ENCODE results near the gene SUN3. TPM values are rescaled to one million over a fixed set of nuclear protein-coding genes. Genes with fewer than 3 reads are reported as not detected.

Gene SUN3
- polyA plus RNA-seq, 1 donor from 2014 or later: not detected

DNA sequence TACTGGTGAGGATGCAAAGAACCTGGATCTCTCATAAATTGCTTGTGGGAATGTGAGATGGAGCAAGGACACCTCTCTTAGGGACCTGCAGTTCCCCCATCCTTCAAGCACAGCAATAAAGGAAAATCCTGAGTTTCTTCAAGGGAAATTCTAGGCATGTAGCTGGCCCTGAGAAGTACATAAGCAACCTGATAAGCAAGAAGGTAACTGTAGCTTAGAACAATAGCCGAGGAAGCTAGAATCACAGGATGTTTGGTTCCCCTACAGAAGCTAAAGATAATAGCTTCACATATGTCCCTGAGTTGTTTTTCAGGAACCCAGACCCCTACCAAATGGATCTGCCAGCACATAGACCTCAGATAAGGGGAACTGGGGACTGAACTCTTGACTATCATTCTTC is 48.5 kb upstream of the SUN3 start:
- Histone ChIP-seq H3K27ac (ENCODE audit: low read length) (no peak overlapping the region), H3K36me3 (ENCODE audit: insufficient read depth, low read length) (no peaks in the 10 kb centered on the region)

DNA sequence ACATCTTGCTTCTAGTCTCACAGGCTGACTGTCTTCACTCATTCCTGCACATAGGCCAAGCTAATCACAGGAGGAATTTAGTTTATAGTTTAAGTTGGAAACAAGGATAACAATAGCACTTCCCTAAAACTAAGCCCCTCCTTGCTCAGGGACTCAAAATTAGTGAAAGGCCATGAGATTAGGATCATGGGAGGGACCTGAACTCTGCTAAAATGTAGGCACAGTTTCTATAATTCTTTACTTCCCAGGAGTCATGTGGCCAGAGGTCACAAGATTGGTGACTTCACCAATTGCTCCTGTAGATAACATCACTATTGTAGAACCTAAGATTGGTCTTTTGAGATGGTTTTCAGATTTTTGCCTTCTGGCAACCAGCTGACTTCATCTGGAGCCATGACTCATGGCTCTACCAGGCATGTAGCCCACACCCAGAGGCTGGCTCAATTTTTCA is 45.3 kb upstream of the SUN3 start:
- H3K9ac ChIP-seq (ENCODE audit: low read length): no peak overlapping the region
- TF ChIP-seq, protein P1, sequence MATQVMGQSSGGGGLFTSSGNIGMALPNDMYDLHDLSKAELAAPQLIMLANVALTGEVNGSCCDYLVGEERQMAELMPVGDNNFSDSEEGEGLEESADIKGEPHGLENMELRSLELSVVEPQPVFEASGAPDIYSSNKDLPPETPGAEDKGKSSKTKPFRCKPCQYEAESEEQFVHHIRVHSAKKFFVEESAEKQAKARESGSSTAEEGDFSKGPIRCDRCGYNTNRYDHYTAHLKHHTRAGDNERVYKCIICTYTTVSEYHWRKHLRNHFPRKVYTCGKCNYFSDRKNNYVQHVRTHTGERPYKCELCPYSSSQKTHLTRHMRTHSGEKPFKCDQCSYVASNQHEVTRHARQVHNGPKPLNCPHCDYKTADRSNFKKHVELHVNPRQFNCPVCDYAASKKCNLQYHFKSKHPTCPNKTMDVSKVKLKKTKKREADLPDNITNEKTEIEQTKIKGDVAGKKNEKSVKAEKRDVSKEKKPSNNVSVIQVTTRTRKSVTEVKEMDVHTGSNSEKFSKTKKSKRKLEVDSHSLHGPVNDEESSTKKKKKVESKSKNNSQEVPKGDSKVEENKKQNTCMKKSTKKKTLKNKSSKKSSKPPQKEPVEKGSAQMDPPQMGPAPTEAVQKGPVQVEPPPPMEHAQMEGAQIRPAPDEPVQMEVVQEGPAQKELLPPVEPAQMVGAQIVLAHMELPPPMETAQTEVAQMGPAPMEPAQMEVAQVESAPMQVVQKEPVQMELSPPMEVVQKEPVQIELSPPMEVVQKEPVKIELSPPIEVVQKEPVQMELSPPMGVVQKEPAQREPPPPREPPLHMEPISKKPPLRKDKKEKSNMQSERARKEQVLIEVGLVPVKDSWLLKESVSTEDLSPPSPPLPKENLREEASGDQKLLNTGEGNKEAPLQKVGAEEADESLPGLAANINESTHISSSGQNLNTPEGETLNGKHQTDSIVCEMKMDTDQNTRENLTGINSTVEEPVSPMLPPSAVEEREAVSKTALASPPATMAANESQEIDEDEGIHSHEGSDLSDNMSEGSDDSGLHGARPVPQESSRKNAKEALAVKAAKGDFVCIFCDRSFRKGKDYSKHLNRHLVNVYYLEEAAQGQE (IDR thresholded peaks at IDR 0.05; ENCODE audit: borderline replicate concordance): no peak
- TF ChIP-seq EZH2 (IDR thresholded peaks at IDR 0.05; ENCODE audit: borderline replicate concordance, insufficient read depth, low read length, poor library complexity, severe bottlenecking): no peak
- no peak for TF ChIP-seq EP300 (conservative IDR thresholded peaks at IDR 0.05; ENCODE audit: poor library complexity, severe bottlenecking)
- no peak for TF ChIP-seq MXI1 (conservative IDR thresholded peaks at IDR 0.05; ENCODE audit: poor library complexity, severe bottlenecking)
- TF ChIP-seq SMC3 (conservative IDR thresholded peaks at IDR 0.05; ENCODE audit: poor library complexity): no peak
- TF ChIP-seq, protein P2, sequence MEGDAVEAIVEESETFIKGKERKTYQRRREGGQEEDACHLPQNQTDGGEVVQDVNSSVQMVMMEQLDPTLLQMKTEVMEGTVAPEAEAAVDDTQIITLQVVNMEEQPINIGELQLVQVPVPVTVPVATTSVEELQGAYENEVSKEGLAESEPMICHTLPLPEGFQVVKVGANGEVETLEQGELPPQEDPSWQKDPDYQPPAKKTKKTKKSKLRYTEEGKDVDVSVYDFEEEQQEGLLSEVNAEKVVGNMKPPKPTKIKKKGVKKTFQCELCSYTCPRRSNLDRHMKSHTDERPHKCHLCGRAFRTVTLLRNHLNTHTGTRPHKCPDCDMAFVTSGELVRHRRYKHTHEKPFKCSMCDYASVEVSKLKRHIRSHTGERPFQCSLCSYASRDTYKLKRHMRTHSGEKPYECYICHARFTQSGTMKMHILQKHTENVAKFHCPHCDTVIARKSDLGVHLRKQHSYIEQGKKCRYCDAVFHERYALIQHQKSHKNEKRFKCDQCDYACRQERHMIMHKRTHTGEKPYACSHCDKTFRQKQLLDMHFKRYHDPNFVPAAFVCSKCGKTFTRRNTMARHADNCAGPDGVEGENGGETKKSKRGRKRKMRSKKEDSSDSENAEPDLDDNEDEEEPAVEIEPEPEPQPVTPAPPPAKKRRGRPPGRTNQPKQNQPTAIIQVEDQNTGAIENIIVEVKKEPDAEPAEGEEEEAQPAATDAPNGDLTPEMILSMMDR (IDR thresholded peaks at IDR 0.05; ENCODE audit: poor library complexity, severe bottlenecking): no peak
- TF ChIP-seq RAD21 (conservative IDR thresholded peaks at IDR 0.05): no peak
- no peak for TF ChIP-seq TAF1 (IDR thresholded peaks at IDR 0.05; ENCODE audit: low read depth)
- TF ChIP-seq POLR2AphosphoS5 (IDR thresholded peaks at IDR 0.05): no peak
- H3K9me2 ChIP-seq (ENCODE audit: insufficient read depth, low read length): no peaks in the 10 kb centered on the region
- no peaks in the 10 kb centered on the region for H4K20me1 ChIP-seq (ENCODE audit: insufficient read depth)
- H3F3A ChIP-seq (ENCODE audit: insufficient read depth, low read length, poor library complexity, severe bottlenecking): no peaks in the 10 kb centered on the region
- H3K27me3 ChIP-seq (ENCODE audit: insufficient read depth, low read depth, low read length): no peaks in the 10 kb centered on the region
- H2AFZ ChIP-seq (ENCODE audit: low read depth, low read length): no peak overlapping the region
- H3K27ac ChIP-seq (ENCODE audit: low read length): no peak overlapping the region
- H3K4me3 ChIP-seq (ENCODE audit: low read length): no peak overlapping the region
- H3K79me2 ChIP-seq (replicated peaks; ENCODE audit: insufficient read depth, low read length): no peaks in the 10 kb centered on the region
- H3K4me2 ChIP-seq (ENCODE audit: low read length): no peak overlapping the region
- H3K9me3 ChIP-seq (ENCODE audit: low read length): no peaks in the 10 kb centered on the region
- H3K36me3 ChIP-seq (ENCODE audit: insufficient read depth, low read length): no peaks in the 10 kb centered on the region

More for the DNA sequence above, 48.5 kb upstream of the SUN3 start:
- H3K27me3 ChIP-seq (ENCODE audit: insufficient read depth, low read depth, low read length): no peaks in the 10 kb centered on the region
- no peak overlapping the region for H3K9ac ChIP-seq (ENCODE audit: low read length)
- H3K9me3 ChIP-seq (ENCODE audit: low read length): no peaks in the 10 kb centered on the region
- no peak overlapping the region for H3K4me3 ChIP-seq (ENCODE audit: low read length)
- TF ChIP-seq, protein P2 (IDR thresholded peaks at IDR 0.05; ENCODE audit: poor library complexity, severe bottlenecking): no peak
- no peak for TF ChIP-seq EP300 (conservative IDR thresholded peaks at IDR 0.05; ENCODE audit: poor library complexity, severe bottlenecking)
- TF ChIP-seq RAD21 (conservative IDR thresholded peaks at IDR 0.05): no peak
- TF ChIP-seq SMC3 (conservative IDR thresholded peaks at IDR 0.05; ENCODE audit: poor library complexity): no peak
- no peak for TF ChIP-seq POLR2AphosphoS5 (IDR thresholded peaks at IDR 0.05)
- TF ChIP-seq, protein P1 (IDR thresholded peaks at IDR 0.05; ENCODE audit: borderline replicate concordance): no peak
- no peak for TF ChIP-seq MXI1 (conservative IDR thresholded peaks at IDR 0.05; ENCODE audit: poor library complexity, severe bottlenecking)
- no peaks in the 10 kb centered on the region for H4K20me1 ChIP-seq (ENCODE audit: insufficient read depth)
- no peak overlapping the region for H3K4me2 ChIP-seq (ENCODE audit: low read length)
- H3K9me2 ChIP-seq (ENCODE audit: insufficient read depth, low read length): no peaks in the 10 kb centered on the region
- no peak overlapping the region for H2AFZ ChIP-seq (ENCODE audit: low read depth, low read length)
- no peaks in the 10 kb centered on the region for H3K79me2 ChIP-seq (replicated peaks; ENCODE audit: insufficient read depth, low read length)
- no peaks in the 10 kb centered on the region for H3F3A ChIP-seq (ENCODE audit: insufficient read depth, low read length, poor library complexity, severe bottlenecking)
